ENCODE data around the gene LRRC72.

The LRRC72 gene

DNA sequence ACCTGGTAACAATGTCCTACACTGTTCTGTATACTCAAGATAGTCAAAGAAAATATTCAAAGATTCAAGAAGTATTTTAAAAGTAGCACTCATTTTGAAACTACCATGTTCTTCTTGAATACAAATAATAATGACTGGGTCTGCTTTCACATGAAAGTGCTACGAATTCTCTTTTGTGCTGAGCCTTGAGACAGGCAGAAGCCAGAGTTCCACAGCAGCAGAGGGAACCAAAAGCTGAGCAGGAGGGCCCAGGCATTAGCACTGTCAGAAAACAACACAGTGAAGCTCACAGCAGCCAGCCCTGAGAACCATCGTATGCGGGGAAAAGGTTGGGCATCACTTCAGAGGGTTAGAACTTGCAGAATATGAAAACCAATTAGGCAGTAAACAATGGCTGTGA is 80.1 kb downstream of the LRRC72 start:
- TF ChIP-seq, protein P1, sequence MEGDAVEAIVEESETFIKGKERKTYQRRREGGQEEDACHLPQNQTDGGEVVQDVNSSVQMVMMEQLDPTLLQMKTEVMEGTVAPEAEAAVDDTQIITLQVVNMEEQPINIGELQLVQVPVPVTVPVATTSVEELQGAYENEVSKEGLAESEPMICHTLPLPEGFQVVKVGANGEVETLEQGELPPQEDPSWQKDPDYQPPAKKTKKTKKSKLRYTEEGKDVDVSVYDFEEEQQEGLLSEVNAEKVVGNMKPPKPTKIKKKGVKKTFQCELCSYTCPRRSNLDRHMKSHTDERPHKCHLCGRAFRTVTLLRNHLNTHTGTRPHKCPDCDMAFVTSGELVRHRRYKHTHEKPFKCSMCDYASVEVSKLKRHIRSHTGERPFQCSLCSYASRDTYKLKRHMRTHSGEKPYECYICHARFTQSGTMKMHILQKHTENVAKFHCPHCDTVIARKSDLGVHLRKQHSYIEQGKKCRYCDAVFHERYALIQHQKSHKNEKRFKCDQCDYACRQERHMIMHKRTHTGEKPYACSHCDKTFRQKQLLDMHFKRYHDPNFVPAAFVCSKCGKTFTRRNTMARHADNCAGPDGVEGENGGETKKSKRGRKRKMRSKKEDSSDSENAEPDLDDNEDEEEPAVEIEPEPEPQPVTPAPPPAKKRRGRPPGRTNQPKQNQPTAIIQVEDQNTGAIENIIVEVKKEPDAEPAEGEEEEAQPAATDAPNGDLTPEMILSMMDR (IDR thresholded peaks at IDR 0.05; ENCODE audit: low read depth, low read length), result no peak
- H3K4me3 ChIP-seq (replicated peaks in 1 of 2; ENCODE audit: low read depth in 2 of 2, low read length in 2 of 2), result no peak overlapping the region
- DNase-seq (ENCODE audit: low read depth in 2 of 2), result no peak

DNA sequence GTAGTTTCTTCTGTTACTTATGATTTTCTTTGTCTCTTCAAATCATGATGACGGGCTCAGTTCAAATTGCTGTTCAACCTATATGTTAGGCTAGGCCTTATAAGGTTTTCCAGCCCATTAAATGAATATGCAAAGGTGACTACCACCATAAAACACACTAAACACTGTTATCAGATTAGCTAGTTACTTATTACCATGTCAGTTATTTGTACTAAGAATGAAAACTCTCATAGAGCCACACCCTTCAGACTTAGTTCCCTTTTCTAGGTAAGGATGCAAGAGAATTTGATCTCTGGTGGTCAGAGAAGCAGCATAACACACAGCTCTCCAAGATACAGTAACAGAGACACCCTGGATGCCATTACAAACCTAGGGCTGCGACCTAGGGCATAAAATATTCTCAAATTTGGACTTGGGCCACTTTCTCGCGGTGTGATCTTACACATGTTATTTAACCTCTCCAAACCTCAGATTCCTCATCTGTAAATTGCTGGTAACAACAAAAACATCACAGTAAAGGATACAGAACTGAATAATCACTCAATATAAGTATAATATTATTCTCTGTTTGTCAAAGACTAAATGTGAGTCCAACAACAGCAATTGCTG is 83.3 kb downstream of the LRRC72 start:
- no peak overlapping the region for H3K4me3 ChIP-seq (replicated peaks in 1 of 2; ENCODE audit: low read depth in 2 of 2, low read length in 2 of 2)
- TF ChIP-seq, protein P1 (IDR thresholded peaks at IDR 0.05; ENCODE audit: low read depth, low read length), result no peak
- no peak for DNase-seq (ENCODE audit: low read depth in 2 of 2)

DNA sequence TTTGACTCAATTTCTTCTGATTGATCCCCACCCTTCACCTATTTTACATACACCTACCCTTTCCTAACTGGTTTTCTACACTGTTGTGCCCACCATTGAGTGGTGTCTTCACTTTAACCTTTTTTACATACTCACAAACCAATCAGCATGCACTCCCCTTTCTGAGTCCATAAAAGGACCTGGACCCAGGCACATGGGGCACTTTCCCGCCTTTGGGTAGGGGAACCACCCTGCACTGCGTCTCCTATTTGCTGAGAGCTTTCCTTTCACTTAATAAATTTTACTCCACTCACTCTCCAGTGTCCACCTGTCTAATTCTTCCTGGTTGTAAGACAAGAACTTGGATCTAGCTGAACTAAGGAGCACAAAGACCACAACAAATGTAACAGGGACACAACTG is 85.1 kb downstream of the LRRC72 start:
- no peak for DNase-seq (ENCODE audit: low read depth in 2 of 2)
- H3K4me3 ChIP-seq (replicated peaks in 1 of 2; ENCODE audit: low read depth in 2 of 2, low read length in 2 of 2), result no peak overlapping the region
- TF ChIP-seq, protein P1 (IDR thresholded peaks at IDR 0.05; ENCODE audit: low read depth, low read length), result no peak

GRCh38 chr7:16615228-16615627 is 88.6 kb downstream of the LRRC72 start:
- TF ChIP-seq, protein P1 (IDR thresholded peaks at IDR 0.05; ENCODE audit: low read depth, low read length), result no peak
- DNase-seq (ENCODE audit: low read depth in 2 of 2), result no peak
- H3K4me3 ChIP-seq (replicated peaks in 1 of 2; ENCODE audit: low read depth in 2 of 2, low read length in 2 of 2), result no peak overlapping the region

GRCh38 chr7:16616122-16616521 is 89.5 kb downstream of the LRRC72 start:
- DNase-seq (ENCODE audit: low read depth in 2 of 2), result no peak
- TF ChIP-seq, protein P1 (IDR thresholded peaks at IDR 0.05; ENCODE audit: low read depth, low read length), result no peak
- H3K4me3 ChIP-seq (replicated peaks in 1 of 2; ENCODE audit: low read depth in 2 of 2, low read length in 2 of 2), result no peak overlapping the region

- TF ChIP-seq, protein P1 (IDR thresholded peaks at IDR 0.05; ENCODE audit: low read depth, low read length), result no peak
- H3K4me3 ChIP-seq (replicated peaks in 1 of 2; ENCODE audit: low read depth in 2 of 2, low read length in 2 of 2), result no peak overlapping the region
- no peak for DNase-seq (ENCODE audit: low read depth in 2 of 2)
Measured at GRCh38 chr7:16616542-16616941, 89.9 kb downstream of the LRRC72 start.

- TF ChIP-seq, protein P1 (IDR thresholded peaks at IDR 0.05; ENCODE audit: low read depth, low read length), result no peak
- DNase-seq (ENCODE audit: low read depth in 2 of 2), result peak in 1 of 2 donors; percentile 46
- H3K4me3 ChIP-seq (replicated peaks in 1 of 2; ENCODE audit: low read depth in 2 of 2, low read length in 2 of 2), result no peak overlapping the region
Measured at GRCh38 chr7:16619979-16620408, 93.4 kb downstream of the LRRC72 start.
